ENCODE results near the gene WDR62.

- TF ChIP-seq CTCF (conservative IDR thresholded peaks at IDR 0.05) (no peak), EZH2 (IDR thresholded peaks at IDR 0.05; ENCODE audit: low read depth) (no peak)
These were observed at the start of gene WDR62 for GRCh38 chr19:36054733-36055686.

Measured in PC-9 (cell line).